ENCODE measurements around the gene ATP6V0D1. TPM values are rescaled to one million over a fixed set of nuclear protein-coding genes. Genes with fewer than 3 reads are reported as not detected.

ATP6V0D1 gene
- total and polyA plus RNA-seq, 2 experiments from 2014 or later = 20.6 to 68.7 TPM

GRCh38 chr16:67409631-67410030 is 71.3 kb downstream of the ATP6V0D1 start:
- H3K27me3 Mint-ChIP-seq (ENCODE audit: insufficient read depth, low read depth, poor library complexity) = peaks cover 10% of the 10 kb centered on the region
- H3K36me3 Mint-ChIP-seq (ENCODE audit: low read depth) = no peaks in the 10 kb centered on the region; the same call in 2 of the 3 replicates
- Histone ChIP-seq H3F3A (replicated peaks; ENCODE audit: low read depth) (no peaks in the 10 kb centered on the region; the same call in 1 of the 2 replicates), H3K4me2 (no peak overlapping the region), H3K4me3 (no peak overlapping the region), H3K79me2 (replicated peaks; ENCODE audit: insufficient read depth) (no peaks in the 10 kb centered on the region), H3K27me3 (ENCODE audit: insufficient read depth) (no peaks in the 10 kb centered on the region), H3K9me2 (ENCODE audit: insufficient read depth) (no peaks in the 10 kb centered on the region), H3K27ac (ENCODE audit: low read depth) (no peak overlapping the region), H3K4me1 (ENCODE audit: insufficient read depth) (peaks cover 31% of the 10 kb centered on the region), H2AFZ (no peak overlapping the region), H4K20me1 (replicated peaks; ENCODE audit: insufficient read depth) (no peaks in the 10 kb centered on the region; the same call in 1 of the 2 replicates), H3K36me3 (ENCODE audit: insufficient read depth) (no peaks in the 10 kb centered on the region)
- ATAC-seq (no peak), DNase-seq (ENCODE audit: low spot score) (no peak)
- no peak for TF ChIP-seq POLR2AphosphoS5 (IDR thresholded peaks at IDR 0.05; ENCODE audit: low read depth)
- no peak for TF ChIP-seq ZNF462 (CRISPR knock-in tag; IDR thresholded peaks at IDR 0.05)
- TF ChIP-seq NANOG (IDR thresholded peaks at IDR 0.05; ENCODE audit: borderline replicate concordance) = no peak
- TF ChIP-seq ZNF114 (CRISPR knock-in tag; IDR thresholded peaks at IDR 0.05) = no peak
- TF ChIP-seq EZH2phosphoT487 (IDR thresholded peaks at IDR 0.05; ENCODE audit: unreplicated experiment) = no peak
- H3K9me3 Mint-ChIP-seq = no peaks in the 10 kb centered on the region
- 0 out of 2 replicates have a peak overlapping the region, but pooled peaks have one; percentile 42 for H3K27ac Mint-ChIP-seq
- H3K4me3 Mint-ChIP-seq = no peak overlapping the region
- peaks cover 31% of the 10 kb centered on the region for H3K4me1 Mint-ChIP-seq

- Histone ChIP-seq H3K27ac (ENCODE audit: low read depth) (no peak overlapping the region), H3F3A (replicated peaks; ENCODE audit: low read depth) (no peaks in the 10 kb centered on the region), H2AFZ (no peak overlapping the region), H3K27me3 (ENCODE audit: insufficient read depth) (0 out of 2 replicates have a peak, but pooled peaks cover under 1% of the 10 kb centered on the region), H3K4me1 (ENCODE audit: insufficient read depth) (peaks cover 25% of the 10 kb centered on the region; the same call in 1 of the 2 replicates), H3K4me2 (peak overlapping the region; percentile 8; the same call in 1 of the 2 replicates), H3K9me2 (ENCODE audit: insufficient read depth) (no peaks in the 10 kb centered on the region), H4K20me1 (replicated peaks; ENCODE audit: insufficient read depth) (no peaks in the 10 kb centered on the region; the same call in 1 of the 2 replicates), H3K36me3 (ENCODE audit: insufficient read depth) (no peaks in the 10 kb centered on the region), H3K4me3 (no peak overlapping the region), H3K79me2 (replicated peaks; ENCODE audit: insufficient read depth) (no peaks in the 10 kb centered on the region)
- TF ChIP-seq REST (IDR thresholded peaks at IDR 0.05; ENCODE audit: unreplicated experiment) (no peak), STAT1 (IDR thresholded peaks at IDR 0.05; ENCODE audit: unreplicated experiment) (no peak)
- TF ChIP-seq, protein P1, sequence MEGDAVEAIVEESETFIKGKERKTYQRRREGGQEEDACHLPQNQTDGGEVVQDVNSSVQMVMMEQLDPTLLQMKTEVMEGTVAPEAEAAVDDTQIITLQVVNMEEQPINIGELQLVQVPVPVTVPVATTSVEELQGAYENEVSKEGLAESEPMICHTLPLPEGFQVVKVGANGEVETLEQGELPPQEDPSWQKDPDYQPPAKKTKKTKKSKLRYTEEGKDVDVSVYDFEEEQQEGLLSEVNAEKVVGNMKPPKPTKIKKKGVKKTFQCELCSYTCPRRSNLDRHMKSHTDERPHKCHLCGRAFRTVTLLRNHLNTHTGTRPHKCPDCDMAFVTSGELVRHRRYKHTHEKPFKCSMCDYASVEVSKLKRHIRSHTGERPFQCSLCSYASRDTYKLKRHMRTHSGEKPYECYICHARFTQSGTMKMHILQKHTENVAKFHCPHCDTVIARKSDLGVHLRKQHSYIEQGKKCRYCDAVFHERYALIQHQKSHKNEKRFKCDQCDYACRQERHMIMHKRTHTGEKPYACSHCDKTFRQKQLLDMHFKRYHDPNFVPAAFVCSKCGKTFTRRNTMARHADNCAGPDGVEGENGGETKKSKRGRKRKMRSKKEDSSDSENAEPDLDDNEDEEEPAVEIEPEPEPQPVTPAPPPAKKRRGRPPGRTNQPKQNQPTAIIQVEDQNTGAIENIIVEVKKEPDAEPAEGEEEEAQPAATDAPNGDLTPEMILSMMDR (conservative IDR thresholded peaks at IDR 0.05; ENCODE audit: low read depth in 2 of 2) = peak; percentile 46 to 49
- Mint-ChIP-seq H3K27me3 (ENCODE audit: insufficient read depth, low read depth, poor library complexity) (peaks cover 6% of the 10 kb centered on the region), H3K9me3 (no peaks in the 10 kb centered on the region), H3K27ac (no peak overlapping the region), H3K4me1 (peaks cover 29% of the 10 kb centered on the region), H3K36me3 (ENCODE audit: low read depth) (no peaks in the 10 kb centered on the region; the same call in 2 of the 3 replicates), H3K4me3 (no peak overlapping the region)
- peak; percentile 55 for ATAC-seq
- no peak for DNase-seq (ENCODE audit: low spot score)
These were observed 73.0 kb downstream of the ATP6V0D1 start for GRCh38 chr16:67407788-67408452.
